Left ventricle myocardium superior (tissue), 1 donor: Measurements from ENCODE around the gene CFAP97D1. TPM values are rescaled to one million over a fixed set of nuclear protein-coding genes. Genes with fewer than 3 reads are reported as not detected.

ENCODE experiments used
- ATAC-seq: fragments of 200-7000 bp; cut with Tn5 transposase; one replicate; pipeline ENCODE4 v1.9.1; 2020; ENCODE audit warnings: mild to moderate bottlenecking, moderate library complexity
- DNase-seq: peaks from one replicate; pipeline ENCODE4 v3.0.0-alpha.2; 2020
- intact Hi-C: fragments of 100-400 bp; cut with micrococcal nuclease; formaldehyde crosslinking; loops from one replicate; pipeline ENCODE4 v1.11.0; 2022
- total RNA-seq: library from RNA; stranded (reverse); fragmentation: NEBNext Ultra II Directional; extraction: Animal tissue kit (Norgen Biotek cat#: 25700); gene quantifications from one replicate; pipeline ENCODE4 v1.2.1, GENCODE V29; 2021
- donor health status: DM: no; HTN: yes; CAD: no; lungs with severe emphysema.

CFAP97D1 gene
- total RNA-seq, 1 donor from 2014 or later = not detected

DNA sequence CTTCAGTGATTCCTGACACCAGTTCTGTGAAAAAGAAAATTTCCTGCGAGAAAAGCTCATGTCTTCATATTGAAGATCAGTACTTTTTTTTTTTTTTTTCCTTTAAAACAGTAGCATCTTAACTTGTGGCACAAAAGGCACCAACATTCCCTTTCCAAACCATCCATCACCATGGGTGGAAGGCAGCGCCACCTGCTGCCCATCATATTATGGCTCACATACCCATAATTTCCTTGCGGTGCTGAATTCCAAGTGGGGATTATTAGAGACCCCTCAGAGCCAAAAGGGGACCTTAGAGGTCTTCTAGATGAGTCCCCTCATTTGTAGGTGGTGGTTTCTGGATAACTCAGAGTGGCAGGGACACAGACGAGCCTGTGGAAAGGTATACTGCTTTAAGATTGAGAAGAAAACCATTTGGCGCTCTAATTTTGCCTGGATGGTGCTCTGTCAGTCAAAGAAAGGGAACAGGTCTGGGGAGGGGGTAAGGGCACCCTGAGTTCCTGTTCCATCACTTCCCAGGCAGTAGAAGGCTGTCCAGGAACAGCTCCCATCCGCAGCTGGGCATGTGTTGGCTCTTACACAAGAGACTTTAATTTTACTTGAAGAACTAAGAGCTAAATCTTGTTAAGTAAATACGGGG is 13.7 kb upstream of the CFAP97D1 start:
- no peak for ATAC-seq
- DNase-seq = peak; percentile 81
- intact Hi-C loops = no loop called here

- DNase-seq (no peak), ATAC-seq (no peak)
- intact Hi-C loops = no loop called here
Measured at GRCh38 chr17:43767053-43767712, 13.1 kb upstream of the CFAP97D1 start.

GRCh38 chr17:43767713-43768059 is 12.5 kb upstream of the CFAP97D1 start:
- no peak for ATAC-seq
- intact Hi-C loops = no loop called here
- no peak for DNase-seq

GRCh38 chr17:43768382-43768781 is 11.9 kb upstream of the CFAP97D1 start:
- peak; percentile 79 for DNase-seq

GRCh38 chr17:43768943-43769342 is 11.3 kb upstream of the CFAP97D1 start:
- no peak for DNase-seq
- intact Hi-C loops = no loop called here
- ATAC-seq = peak; percentile 3

More at GRCh38 chr17:43768382-43768781, 11.9 kb upstream of the CFAP97D1 start:
- intact Hi-C loops = no loop called here
- ATAC-seq = peak; percentile 81

GRCh38 chr17:43769426-43769825 is 10.8 kb upstream of the CFAP97D1 start:
- intact Hi-C loops = no loop called here
- ATAC-seq = peak; percentile 2
- DNase-seq = no peak

DNA sequence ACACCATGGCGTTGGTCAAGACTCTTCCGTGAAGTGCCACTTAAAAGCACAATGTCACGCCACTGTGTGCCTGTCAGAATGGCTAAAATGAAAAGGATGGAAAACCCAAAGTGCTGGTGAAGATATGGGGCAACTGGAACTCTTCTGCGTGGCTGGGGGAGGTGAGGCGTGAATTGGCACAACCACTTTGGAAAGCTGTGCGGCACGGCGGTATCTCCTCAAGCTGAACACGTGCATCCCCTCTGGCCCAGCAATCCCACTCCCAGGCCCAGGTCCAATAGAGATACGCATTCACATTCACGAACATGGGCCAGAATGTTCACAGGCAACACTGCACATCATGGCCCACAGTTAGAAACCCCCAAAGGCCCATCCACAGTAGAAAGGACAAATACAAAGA is 10.4 kb upstream of the CFAP97D1 start:
- no peak for DNase-seq
- intact Hi-C loops = no loop called here

DNA sequence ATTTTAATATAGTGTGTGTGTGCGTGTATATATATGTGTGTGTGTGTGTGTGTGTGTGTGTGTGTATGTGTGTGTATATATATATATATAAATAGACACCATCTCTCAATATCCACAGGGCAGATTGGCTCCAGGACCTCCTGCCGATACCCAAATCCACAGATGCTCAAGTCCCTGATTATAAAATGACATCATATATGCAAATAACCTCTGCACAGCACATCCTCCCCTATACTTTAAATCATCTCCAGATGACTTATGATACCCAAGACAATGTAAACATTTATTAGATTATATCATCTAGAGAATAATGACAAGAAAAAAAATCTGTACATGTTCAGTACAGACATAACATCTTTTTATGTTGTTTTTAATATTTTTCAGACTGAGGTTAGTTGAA is 9.3 kb upstream of the CFAP97D1 start:
- intact Hi-C loops = no loop called here
- DNase-seq = no peak
- ATAC-seq = no peak

More for the DNA sequence above, 10.4 kb upstream of the CFAP97D1 start:
- ATAC-seq = peak; percentile 30

GRCh38 chr17:43771463-43771862 is 8.8 kb upstream of the CFAP97D1 start:
- intact Hi-C loops = no loop called here
- no peak for ATAC-seq
- DNase-seq = no peak

GRCh38 chr17:43772877-43773648 is 7.2 kb upstream of the CFAP97D1 start:
- ATAC-seq (no peak), DNase-seq (no peak)
- intact Hi-C loops = no loop called here

GRCh38 chr17:43774304-43775250 is 5.7 kb upstream of the CFAP97D1 start:
- intact Hi-C loops = no loop called here
- no peak for DNase-seq
- no peak for ATAC-seq

- peak; percentile 98 for DNase-seq
- ATAC-seq = peak; percentile 92
- intact Hi-C loops = no loop called here
Measured at GRCh38 chr17:43778337-43779144, 1.7 kb upstream of the CFAP97D1 start, which contains the start of gene DUSP3. DUSP3 (minus strand) TSS chr17:43778977; CDS start chr17:43778924, 53 bp downstream.

GRCh38 chr17:43779145-43780125 is 800 bp upstream of the CFAP97D1 start:
- DNase-seq = no peak
- intact Hi-C loops = no loop called here

GRCh38 chr17:43782913-43783680 is 2.9 kb downstream of the CFAP97D1 start:
- DNase-seq = no peak
- no peak for ATAC-seq
- intact Hi-C loops = no loop called here

More at GRCh38 chr17:43779145-43780125, 800 bp upstream of the CFAP97D1 start:
- ATAC-seq = peak; percentile 25

DNA sequence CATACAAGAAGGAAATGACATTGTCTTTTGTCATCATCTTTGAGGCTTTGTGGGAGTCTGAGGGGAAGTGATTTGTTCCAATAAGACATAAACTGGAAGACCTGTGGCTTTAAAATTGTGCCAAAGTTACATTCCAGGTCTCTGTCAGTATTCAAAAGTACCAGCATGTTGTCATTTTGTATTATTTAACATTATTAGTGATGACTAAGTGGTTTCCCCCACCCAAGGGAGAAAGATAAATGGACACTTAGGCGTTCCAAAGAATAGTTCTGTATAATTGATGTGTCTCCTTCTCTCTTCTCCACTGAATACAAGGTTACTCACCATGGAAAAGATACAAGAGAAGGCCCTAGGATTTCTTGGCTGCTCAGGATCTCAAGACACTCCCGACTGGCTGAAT is 3.8 kb downstream of the CFAP97D1 start:
- no peak for ATAC-seq
- no peak for DNase-seq
- intact Hi-C loops = no loop called here

GRCh38 chr17:43784628-43785101 is 4.4 kb downstream of the CFAP97D1 start:
- no peak for DNase-seq
- intact Hi-C loops = no loop called here
- ATAC-seq = no peak
